ENCODE results near the gene WNT11.

GRCh38 chr11:76242004-76242779, 35.9 kb upstream of the WNT11 start:
- no peak for TF ChIP-seq CTCF (IDR thresholded peaks at IDR 0.05; ENCODE audit: low read depth, low read length, poor library complexity, severe bottlenecking)
- TF ChIP-seq EZH2phosphoT487 (IDR thresholded peaks at IDR 0.05; ENCODE audit: borderline replicate concordance, low read length) = no peak

Data from DOHH2 (cell line).